Osteocyte (in vitro differentiated cells): ENCODE data around the gene FRYL. TPM values are rescaled to one million over a fixed set of nuclear protein-coding genes. Genes with fewer than 3 reads are reported as not detected.

Experiments
- DNase-seq: peaks from one replicate; pipeline ENCODE4 v3.0.0; 2021; ENCODE audit warnings: mixed read lengths; ENCODE audit not compliant: unreplicated experiment; ENCODE audit errors: extremely low spot score
- H3K27ac Mint-ChIP-seq: one replicate; pipeline ENCODE4 v1.8.0; 2021; ENCODE audit warnings: mild to moderate bottlenecking, mixed read lengths; ENCODE audit not compliant: unreplicated experiment
- H3K27me3 Mint-ChIP-seq: one replicate; pipeline ENCODE4 v1.8.0; 2021; ENCODE audit warnings: mixed read lengths; ENCODE audit not compliant: unreplicated experiment
- H3K36me3 Mint-ChIP-seq: one replicate; pipeline ENCODE4 v1.8.0; 2021; ENCODE audit warnings: mixed read lengths; ENCODE audit not compliant: unreplicated experiment
- H3K4me1 Mint-ChIP-seq: one replicate; pipeline ENCODE4 v1.8.0; 2021; ENCODE audit warnings: mixed read lengths; ENCODE audit not compliant: unreplicated experiment
- H3K4me3 Mint-ChIP-seq: one replicate; pipeline ENCODE4 v1.8.0; 2021; ENCODE audit warnings: mild to moderate bottlenecking, moderate library complexity, mixed read lengths; ENCODE audit not compliant: unreplicated experiment
- H3K9me3 Mint-ChIP-seq: one replicate; pipeline ENCODE4 v1.8.0; 2021; ENCODE audit warnings: mixed read lengths; ENCODE audit not compliant: unreplicated experiment
- total RNA-seq: library from RNA; stranded (reverse); gene quantifications from 2 replicates; pipeline ENCODE4 v1.2.1, GENCODE V29; 2021
- TF ChIP-seq, protein P1 (sequence below): fragments of 200-600 bp; sonication (generic); IDR thresholded peaks from 2 replicates; pipeline ENCODE4 v1.5.0; 2021; ENCODE audit warnings: antibody characterized with exemption, mild to moderate bottlenecking, moderate library complexity

FRYL gene
- total RNA-seq, 1 donor from 2014 or later = 61.9 TPM

DNA sequence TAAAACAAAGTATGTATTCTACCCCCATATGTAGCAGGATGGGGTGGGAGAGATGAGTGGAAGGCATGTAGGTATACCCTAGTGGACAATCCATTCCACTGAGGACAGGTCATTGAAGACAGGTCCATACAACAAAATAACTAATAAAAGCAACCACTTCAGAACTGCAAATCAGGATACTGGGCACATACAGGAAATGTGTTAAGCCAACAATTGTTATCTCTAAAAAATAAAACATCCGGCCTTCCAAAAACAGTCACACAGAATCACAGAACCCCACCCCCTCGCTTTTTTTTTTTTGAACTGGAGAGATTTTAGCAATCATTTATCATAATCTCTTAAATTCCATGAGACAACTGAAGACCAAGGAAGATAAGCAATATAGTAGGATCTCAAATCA is 112.9 kb downstream of the FRYL start:
- Mint-ChIP-seq H3K4me1 (peaks cover 2% of the 10 kb centered on the region), H3K36me3 (peaks cover 3% of the 10 kb centered on the region), H3K27me3 (no peaks in the 10 kb centered on the region), H3K27ac (no peak overlapping the region), H3K4me3 (no peak overlapping the region), H3K9me3 (peaks cover 6% of the 10 kb centered on the region)
- TF ChIP-seq, protein P1, sequence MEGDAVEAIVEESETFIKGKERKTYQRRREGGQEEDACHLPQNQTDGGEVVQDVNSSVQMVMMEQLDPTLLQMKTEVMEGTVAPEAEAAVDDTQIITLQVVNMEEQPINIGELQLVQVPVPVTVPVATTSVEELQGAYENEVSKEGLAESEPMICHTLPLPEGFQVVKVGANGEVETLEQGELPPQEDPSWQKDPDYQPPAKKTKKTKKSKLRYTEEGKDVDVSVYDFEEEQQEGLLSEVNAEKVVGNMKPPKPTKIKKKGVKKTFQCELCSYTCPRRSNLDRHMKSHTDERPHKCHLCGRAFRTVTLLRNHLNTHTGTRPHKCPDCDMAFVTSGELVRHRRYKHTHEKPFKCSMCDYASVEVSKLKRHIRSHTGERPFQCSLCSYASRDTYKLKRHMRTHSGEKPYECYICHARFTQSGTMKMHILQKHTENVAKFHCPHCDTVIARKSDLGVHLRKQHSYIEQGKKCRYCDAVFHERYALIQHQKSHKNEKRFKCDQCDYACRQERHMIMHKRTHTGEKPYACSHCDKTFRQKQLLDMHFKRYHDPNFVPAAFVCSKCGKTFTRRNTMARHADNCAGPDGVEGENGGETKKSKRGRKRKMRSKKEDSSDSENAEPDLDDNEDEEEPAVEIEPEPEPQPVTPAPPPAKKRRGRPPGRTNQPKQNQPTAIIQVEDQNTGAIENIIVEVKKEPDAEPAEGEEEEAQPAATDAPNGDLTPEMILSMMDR = no peak
- no peak for DNase-seq

DNA sequence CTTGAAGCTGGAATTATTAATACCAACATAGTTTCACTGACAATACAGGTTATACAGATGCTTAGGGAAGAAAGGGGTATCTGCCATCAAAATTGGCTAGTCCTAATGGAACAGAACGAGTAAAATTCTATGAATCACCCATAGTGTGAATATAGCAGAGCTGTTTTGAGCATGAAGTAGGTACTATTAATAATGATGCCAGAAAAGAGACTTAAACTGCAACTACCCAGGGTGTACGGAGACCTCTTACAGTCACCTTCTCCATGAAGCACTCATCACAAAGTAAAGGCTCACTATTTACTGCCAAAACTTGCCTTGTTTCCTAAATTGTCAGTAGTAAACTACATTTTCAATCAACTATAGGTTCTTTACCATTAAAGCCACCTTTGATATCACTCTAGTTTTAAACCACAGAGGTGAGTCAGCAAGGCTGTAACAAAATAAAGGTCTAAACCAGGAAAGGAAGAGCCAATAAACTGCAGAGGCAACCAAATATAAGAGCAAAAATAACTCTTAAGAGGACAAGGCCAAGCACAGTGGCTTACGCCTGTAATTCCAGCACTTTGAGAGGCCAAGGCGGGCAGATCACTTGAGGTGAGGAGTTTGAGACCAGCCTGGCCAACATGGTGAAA is 114.4 kb downstream of the FRYL start:
- Mint-ChIP-seq H3K4me1 (peaks cover 5% of the 10 kb centered on the region), H3K36me3 (peaks cover 5% of the 10 kb centered on the region), H3K27me3 (no peaks in the 10 kb centered on the region), H3K4me3 (no peak overlapping the region), H3K9me3 (peaks cover 3% of the 10 kb centered on the region), H3K27ac (no peak overlapping the region)
- TF ChIP-seq, protein P1 = no peak
- DNase-seq = no peak

DNA sequence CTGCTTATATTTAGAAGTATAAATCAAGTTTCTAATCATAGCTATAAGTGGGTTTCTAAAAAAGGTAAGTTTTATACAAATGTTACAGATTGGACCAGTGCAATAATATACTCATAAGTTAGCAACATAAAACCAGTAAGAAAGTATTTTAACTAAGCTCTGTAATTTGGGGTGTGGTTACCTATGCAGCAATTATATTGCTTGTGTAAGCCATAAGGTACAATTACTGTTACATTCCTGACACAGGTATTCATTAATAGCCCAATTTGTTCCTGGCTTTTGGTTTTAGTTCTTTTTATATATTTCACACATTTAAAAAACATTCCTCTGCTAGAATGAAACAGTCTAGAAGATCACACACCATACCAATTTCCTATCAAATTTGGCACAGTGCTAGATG is 115.1 kb downstream of the FRYL start:
- Mint-ChIP-seq H3K4me3 (no peak overlapping the region), H3K27ac (no peak overlapping the region)

DNA sequence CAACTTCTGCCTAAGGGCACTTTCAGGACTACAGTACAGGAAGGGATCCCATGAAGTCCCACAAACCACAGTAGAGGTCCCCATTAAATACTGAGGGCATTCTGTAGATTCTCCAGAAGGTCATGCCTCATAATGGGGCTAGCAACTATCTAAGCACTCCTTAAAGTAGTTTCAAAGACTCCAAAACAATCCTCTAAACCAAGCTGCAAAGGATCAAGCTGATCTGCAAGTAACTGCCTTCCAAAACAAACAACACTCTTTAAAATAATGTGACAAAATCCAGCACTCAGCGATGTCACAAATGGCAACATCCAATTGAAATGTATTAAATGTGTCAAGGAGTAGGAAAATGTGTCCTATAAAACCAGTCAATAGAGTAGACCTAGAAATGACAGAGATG is 118.7 kb downstream of the FRYL start:
- Mint-ChIP-seq H3K36me3 (peaks cover 5% of the 10 kb centered on the region), H3K4me3 (no peak overlapping the region), H3K27me3 (no peaks in the 10 kb centered on the region), H3K4me1 (peaks cover 4% of the 10 kb centered on the region), H3K9me3 (no peaks in the 10 kb centered on the region), H3K27ac (peak overlapping the region; percentile 4)
- no peak for DNase-seq
- TF ChIP-seq, protein P1 = no peak

More for the DNA sequence above, 115.1 kb downstream of the FRYL start:
- Mint-ChIP-seq H3K9me3 (no peaks in the 10 kb centered on the region), H3K4me1 (peaks cover 5% of the 10 kb centered on the region), H3K27me3 (no peaks in the 10 kb centered on the region), H3K36me3 (peaks cover 5% of the 10 kb centered on the region)
- no peak for DNase-seq
- TF ChIP-seq, protein P1 = no peak

DNA sequence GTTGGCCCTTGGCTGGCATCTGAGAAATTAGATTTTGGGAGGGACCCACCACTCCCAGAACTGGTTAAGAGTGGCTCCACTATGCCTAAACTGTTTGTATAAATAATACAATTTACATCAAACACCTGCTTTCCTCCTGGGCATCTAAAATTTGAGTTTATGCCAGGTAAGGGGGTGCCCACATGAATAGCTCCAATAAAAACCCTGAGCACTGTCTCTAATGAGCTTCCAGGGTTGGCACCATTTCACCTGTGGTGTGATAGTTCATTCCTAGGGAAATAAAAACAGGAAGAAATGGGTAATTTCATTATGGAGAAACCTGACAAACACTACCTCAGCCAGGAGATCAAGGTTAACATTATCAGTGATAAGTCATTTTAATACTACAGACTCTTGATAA is 119.7 kb downstream of the FRYL start:
- no peak overlapping the region for H3K27ac Mint-ChIP-seq
- no peaks in the 10 kb centered on the region for H3K27me3 Mint-ChIP-seq
- no peak for DNase-seq
- H3K4me1 Mint-ChIP-seq = peaks cover 5% of the 10 kb centered on the region
- H3K36me3 Mint-ChIP-seq = peaks cover 5% of the 10 kb centered on the region
- H3K9me3 Mint-ChIP-seq = no peaks in the 10 kb centered on the region
- TF ChIP-seq, protein P1 = no peak
- H3K4me3 Mint-ChIP-seq = no peak overlapping the region
